ES-I3 (cell line): ENCODE measurements around the gene OFD1.

ENCODE experiments used
- H3K36me3 ChIP-seq: 2 replicates; pipeline ENCODE4 v1.6.1; 2013; ENCODE audit warnings: mild to moderate bottlenecking, low read length, control low read depth, moderate library complexity; ENCODE audit not compliant: insufficient read depth
- H3K4me1 ChIP-seq: 2 replicates; pipeline ENCODE4 v1.6.1; 2013; ENCODE audit warnings: mild to moderate bottlenecking, control low read depth, low read length; ENCODE audit not compliant: insufficient read depth
- H3K9ac ChIP-seq: 2 replicates; pipeline ENCODE4 v1.6.1; 2013; ENCODE audit warnings: low read depth, mild to moderate bottlenecking, low read length, moderate library complexity
- H3K9me3 ChIP-seq: 2 replicates; pipeline ENCODE4 v1.6.1; 2013; ENCODE audit warnings: mild to moderate bottlenecking, low read length, moderate library complexity; ENCODE audit not compliant: control insufficient read depth, insufficient read depth

The OFD1 gene

DNA sequence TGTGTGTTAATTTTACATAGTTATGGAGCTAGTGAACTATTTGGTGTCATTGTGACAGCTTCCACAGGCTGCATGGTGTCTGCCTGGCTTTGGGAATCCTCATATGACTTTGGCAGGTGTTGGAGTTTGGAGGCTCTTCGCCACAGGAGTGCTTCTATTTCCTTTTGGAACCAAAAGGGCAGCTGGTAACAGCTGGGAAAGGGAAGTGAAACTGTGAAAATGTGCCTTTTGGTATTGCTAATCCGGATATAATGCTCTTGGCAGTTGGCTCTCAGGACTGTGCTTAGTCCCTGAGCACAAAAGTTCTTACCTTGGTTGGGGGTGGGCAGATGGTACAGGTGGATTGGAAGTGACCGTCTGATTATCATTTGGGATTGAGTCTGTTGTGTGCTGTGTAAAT, 18.1 kb downstream of the OFD1 start:
- Histone ChIP-seq H3K4me1 (0 out of 2 replicates have a peak, but pooled peaks cover 5% of the 10 kb centered on the region), H3K9ac (no peak overlapping the region), H3K36me3 (peaks cover 6% of the 10 kb centered on the region; the same call in 1 of the 2 replicates), H3K9me3 (no peaks in the 10 kb centered on the region)

DNA sequence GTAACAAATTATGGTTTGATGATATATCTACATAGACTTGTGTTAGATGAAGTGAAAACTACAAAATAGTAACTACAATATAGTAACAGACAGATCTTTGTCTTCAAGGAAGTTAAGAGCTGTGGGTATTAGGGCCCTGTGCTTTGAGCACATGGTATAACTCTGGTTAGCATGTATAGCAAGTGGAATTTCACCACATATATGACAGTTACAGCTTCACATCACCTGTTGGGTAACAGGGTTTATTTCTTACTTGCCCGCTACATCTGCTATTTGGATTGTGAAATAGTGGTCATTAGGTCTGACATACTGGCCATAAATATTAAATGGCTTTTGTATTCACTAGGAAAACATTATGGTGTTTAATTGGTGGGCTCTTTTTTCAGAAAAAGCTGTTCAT, 20.2 kb downstream of the OFD1 start:
- Histone ChIP-seq H3K36me3 (peaks cover 12% of the 10 kb centered on the region), H3K9ac (no peak overlapping the region), H3K4me1 (0 out of 2 replicates have a peak, but pooled peaks cover 5% of the 10 kb centered on the region), H3K9me3 (no peaks in the 10 kb centered on the region)

DNA sequence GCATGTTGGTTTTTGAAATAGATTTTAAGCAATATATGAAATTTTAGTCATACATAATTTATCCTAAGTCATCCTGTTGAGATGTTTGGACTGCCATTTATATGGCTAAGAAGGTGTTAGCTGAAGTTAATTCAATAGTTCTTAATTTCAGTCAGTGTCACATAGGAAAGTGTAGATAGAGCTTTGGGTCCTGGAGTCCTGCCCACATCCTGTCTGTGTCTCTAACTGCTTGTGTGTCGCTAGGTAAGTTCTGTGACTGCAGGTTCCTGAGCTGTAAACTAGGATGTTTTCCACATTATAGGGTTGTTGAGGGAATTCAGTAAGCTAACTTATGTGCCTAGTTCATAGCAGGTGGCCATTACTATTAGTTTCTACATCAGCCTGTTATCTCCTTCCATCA, 20.7 kb downstream of the OFD1 start:
- no peak overlapping the region for H3K9ac ChIP-seq
- H3K4me1 ChIP-seq: 0 out of 2 replicates have a peak, but pooled peaks cover 7% of the 10 kb centered on the region
- peaks cover 12% of the 10 kb centered on the region for H3K36me3 ChIP-seq
- no peaks in the 10 kb centered on the region for H3K9me3 ChIP-seq

DNA sequence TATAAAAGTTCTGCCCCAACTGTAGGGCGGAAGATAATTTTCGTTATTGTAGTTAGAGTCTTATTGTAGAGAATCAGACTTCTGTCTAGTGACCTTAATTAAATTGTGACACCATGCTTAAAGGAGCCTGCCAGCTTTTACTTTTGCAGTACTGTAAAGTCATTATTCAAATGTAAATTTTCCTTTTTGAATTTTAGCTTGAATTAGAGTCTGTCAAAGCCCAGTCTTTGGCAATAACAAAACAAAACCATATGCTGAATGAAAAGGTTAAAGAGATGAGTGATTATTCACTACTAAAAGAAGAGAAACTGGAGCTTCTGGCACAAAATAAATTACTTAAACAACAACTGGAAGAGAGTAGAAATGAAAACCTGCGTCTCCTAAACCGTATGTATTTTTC, 21.8 kb downstream of the OFD1 start:
- peaks cover 17% of the 10 kb centered on the region for H3K4me1 ChIP-seq
- peaks cover 12% of the 10 kb centered on the region for H3K36me3 ChIP-seq
- no peaks in the 10 kb centered on the region for H3K9me3 ChIP-seq
- H3K9ac ChIP-seq: no peak overlapping the region

DNA sequence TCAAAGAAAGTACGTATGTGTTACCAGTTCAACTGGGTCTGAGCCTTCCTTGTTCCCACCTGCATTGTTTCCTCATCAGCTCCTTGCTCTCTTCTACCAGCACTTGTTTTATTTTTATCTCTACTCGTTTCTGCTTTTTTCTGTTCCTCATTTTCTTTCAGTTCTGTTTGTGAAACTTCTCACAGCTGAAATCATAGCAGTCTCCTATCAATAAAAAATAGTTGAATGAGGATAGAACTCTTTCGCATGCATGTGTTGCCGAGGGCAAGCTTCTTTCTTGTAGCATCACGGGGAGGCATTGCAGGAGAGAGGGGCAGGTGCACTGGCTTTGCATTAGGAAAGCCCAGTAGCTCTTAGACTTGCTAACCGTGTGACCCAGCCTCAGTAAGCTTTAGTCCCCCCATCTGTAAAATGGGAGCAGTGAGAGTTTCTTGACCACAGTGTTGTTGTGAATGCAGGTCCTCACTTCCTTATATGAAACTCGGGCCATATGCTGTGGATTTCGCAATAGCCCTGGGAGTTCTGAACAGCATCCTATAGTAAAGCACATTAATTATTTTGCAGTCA, 24.7 kb downstream of the OFD1 start:
- peaks cover 10% of the 10 kb centered on the region for H3K36me3 ChIP-seq
- H3K4me1 ChIP-seq: peaks cover 33% of the 10 kb centered on the region
- no peak overlapping the region for H3K9ac ChIP-seq
- H3K9me3 ChIP-seq: no peaks in the 10 kb centered on the region

DNA sequence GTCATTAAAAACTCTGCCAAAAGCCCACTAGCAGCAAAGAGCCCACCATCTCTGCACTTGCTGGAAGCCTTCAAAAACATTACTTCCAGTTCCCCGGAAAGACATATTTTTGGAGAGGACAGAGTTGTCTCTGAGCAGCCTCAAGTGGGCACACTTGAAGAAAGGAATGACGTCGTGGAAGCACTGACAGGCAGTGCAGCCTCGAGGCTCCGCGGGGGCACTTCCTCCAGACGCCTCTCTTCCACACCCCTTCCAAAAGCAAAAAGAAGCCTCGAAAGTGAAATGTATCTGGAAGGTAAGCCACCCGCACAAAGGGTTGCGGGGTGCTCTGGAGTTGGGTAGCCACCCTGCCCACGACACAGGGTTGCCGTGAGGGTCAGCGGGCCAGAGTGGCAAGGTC, 25.9 kb downstream of the OFD1 start:
- no peak overlapping the region for H3K9ac ChIP-seq
- H3K4me1 ChIP-seq: peaks cover 40% of the 10 kb centered on the region
- H3K9me3 ChIP-seq: no peaks in the 10 kb centered on the region
- peaks cover 10% of the 10 kb centered on the region for H3K36me3 ChIP-seq

DNA sequence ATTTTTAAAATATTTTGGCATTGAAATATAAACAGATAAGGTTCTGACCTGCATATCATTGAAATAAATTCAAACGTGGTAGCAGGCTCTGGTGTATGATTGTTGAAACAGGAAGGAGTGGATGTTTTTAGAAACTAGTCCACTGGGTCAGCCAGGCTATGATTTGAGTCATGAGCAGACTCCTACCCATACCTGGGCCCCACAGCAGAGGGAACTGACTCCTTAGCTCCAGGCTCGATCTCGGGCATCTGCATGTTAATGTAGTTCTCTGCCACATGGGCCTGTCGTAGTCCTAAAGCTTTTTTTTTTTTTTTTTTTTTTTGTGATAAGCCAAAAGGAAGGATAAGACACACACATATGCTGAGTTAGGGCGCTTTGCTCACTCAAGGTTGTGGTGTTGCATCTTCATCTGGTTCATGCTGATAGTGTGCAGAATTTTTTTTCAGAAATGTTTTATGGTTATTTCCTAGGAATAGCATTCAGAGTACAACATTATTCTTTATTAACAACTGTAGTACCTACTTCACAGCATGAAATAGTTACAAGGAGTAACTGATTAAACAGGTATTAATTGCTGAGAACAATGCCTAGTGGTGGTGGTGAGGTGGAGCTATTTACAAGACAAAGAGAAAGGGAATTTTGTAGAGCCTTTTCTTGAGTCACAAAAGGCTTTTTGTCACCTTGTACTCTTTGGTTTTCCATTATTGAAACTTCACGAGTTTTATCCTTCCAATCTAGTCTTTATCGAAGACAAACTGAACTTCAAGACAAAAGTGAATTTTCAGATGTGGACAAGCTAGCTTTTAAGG, 27.3 kb downstream of the OFD1 start:
- Histone ChIP-seq H3K9ac (no peak overlapping the region; the same call in 1 of the 2 replicates), H3K36me3 (peaks cover 12% of the 10 kb centered on the region), H3K4me1 (peaks cover 38% of the 10 kb centered on the region), H3K9me3 (no peaks in the 10 kb centered on the region)

DNA sequence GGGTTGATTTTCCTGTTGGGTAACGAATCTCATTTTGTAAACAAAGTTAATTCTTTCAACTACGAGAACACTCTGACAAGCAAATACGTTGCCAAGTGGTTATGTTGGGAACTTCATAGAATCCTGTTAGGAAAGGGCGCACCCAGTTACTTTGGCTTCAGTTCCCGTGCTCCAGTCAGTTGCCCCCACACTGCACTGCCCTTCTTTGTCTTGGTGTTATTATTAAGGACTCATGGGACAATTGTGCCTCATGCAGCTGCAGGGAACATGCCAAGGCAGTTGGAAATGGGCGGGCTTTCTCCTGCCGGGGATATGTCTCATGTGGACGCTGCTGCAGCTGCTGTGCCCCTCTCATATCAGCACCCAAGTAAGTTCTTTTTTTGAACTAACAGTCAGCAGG, 28.9 kb downstream of the OFD1 start:
- H3K4me1 ChIP-seq: peaks cover 34% of the 10 kb centered on the region
- H3K9me3 ChIP-seq: no peaks in the 10 kb centered on the region
- H3K9ac ChIP-seq: no peak overlapping the region
- H3K36me3 ChIP-seq: peaks cover 9% of the 10 kb centered on the region

DNA sequence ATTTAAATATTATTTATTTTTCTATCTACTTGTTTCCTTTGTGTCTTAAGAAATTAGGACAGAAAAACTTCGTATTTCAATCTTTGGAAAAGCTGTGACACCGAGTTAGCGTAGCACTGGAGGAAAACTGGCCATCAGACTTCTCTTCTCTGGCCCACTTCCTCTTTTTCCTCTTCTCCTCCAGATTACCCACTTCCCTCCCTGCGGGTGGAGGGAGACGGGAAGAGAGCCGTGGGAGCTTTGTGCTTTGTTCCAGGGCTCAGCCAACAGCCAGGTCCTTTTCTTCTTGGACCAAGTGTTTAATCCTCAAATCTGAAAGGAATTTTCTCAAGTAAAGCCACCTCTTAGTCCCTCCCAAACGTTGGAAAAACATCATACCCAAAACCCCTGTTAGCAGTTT, 29.7 kb downstream of the OFD1 start:
- Histone ChIP-seq H3K9ac (no peak overlapping the region), H3K4me1 (peaks cover 34% of the 10 kb centered on the region), H3K36me3 (peaks cover 4% of the 10 kb centered on the region)

DNA sequence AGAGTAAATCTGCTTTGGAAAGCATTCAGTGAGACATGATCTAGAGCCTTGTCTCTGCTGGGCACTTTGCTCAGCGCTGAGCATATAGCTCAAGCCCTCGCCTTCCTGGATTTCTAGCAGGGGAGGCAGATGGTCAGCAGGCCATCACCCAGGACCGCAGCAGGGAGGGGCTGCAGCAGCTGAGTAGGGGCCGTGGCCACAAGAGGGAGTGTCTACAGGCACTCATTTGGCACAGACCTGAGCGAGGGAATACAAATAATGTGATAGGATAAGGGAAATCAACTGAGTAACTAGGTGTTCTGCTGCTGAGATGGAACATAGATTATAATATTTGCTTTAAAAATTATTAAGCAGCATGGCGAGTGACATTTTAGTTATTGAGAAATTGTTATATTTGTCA, 30.2 kb downstream of the OFD1 start:
- peaks cover 7% of the 10 kb centered on the region for H3K36me3 ChIP-seq
- peaks cover 34% of the 10 kb centered on the region for H3K4me1 ChIP-seq
- H3K9me3 ChIP-seq: no peaks in the 10 kb centered on the region
- no peak overlapping the region for H3K9ac ChIP-seq

More for the DNA sequence above, 29.7 kb downstream of the OFD1 start:
- H3K9me3 ChIP-seq: no peaks in the 10 kb centered on the region

DNA sequence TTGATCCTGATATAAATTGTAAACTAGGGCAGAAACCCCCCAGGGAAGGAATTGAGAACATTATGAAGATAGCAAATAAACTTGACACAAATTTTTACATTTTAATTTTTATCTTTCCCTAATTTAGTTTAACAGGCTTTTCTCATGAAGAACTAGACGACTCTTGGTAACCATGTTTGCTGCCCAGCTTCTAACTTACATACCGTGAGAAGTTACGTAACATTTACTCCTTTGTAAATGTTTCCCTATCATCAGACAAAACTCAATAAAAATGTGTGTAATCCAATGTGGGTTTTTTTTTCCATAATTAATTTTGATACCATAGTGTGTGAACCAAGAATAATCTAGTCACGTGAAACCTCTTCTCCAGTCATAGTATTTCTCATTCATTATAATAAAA, 34.4 kb downstream of the OFD1 start:
- Histone ChIP-seq H3K4me1 (peaks cover 7% of the 10 kb centered on the region), H3K9me3 (no peaks in the 10 kb centered on the region), H3K9ac (no peak overlapping the region), H3K36me3 (peaks cover 8% of the 10 kb centered on the region)

DNA sequence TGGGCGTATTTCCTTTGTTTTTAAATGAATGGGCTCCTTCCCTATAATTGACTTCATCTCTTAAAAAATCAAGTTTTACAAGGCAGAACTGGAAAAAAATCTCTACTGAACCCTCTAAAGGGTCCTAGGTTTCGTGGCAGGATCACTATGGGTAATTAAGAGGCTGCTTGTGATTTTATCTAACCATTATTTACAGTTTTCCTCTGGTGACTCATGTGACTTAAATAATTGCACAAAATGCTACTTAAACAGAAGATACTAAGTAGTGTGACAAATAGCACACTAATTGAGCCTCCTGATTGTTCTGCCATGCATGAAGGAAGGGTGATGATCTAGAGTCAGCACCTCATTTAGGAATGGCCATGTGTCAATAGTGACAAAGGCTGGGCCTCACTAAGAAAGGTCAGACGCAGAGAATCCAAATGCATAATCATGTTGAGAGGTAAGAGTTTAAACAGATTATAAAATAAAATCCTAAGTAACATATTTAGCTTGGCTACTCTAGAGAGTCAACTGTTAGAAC, 35.5 kb downstream of the OFD1 start:
- Histone ChIP-seq H3K36me3 (peaks cover 8% of the 10 kb centered on the region), H3K4me1 (no peaks in the 10 kb centered on the region), H3K9me3 (no peaks in the 10 kb centered on the region)

DNA sequence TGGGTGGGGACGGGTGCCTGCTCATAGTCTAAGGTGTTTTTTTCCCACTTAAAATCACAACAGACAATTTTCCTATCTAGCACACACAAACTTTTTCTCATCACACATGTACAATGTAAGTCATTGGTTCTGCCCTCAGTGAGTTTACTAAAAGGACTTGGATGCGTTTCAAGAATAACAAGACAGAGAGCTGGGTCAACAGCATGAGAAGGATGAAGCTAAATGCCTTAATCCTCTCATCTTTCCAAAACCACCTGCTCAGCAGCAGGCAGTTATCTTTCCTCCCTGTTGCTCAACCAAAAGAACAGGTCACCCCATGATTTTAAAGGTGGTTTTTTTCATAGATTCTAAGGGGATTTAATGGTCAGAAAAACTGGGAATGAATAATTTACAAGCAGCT, 40.1 kb downstream of the OFD1 start:
- H3K9ac ChIP-seq: no peak overlapping the region
- H3K4me1 ChIP-seq: peaks cover 4% of the 10 kb centered on the region; the same call in 1 of the 2 replicates
- peaks cover 1% of the 10 kb centered on the region; the same call in 1 of the 2 replicates for H3K36me3 ChIP-seq
- H3K9me3 ChIP-seq: no peaks in the 10 kb centered on the region

More for the DNA sequence above, 35.5 kb downstream of the OFD1 start:
- no peak overlapping the region for H3K9ac ChIP-seq

DNA sequence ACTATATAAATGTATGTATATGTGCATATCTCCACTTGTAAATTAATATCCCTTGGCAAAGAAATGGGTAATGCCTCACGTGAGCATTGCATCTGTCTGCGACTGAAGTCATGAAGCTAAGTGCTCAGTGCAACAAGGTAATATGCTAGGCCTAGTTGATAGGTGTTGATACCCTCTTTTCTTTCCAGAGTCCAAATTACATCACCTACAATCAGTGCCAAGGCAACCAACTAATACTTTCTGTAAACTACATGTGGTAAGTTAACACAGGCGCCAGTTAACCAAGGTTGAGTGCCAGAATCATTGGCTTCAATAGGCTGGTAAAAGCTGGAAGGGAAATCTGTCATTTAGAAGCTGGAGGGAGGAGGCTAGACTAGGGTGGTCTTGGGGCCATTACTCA, 41.3 kb downstream of the OFD1 start:
- Histone ChIP-seq H3K4me1 (peaks cover 8% of the 10 kb centered on the region; the same call in 1 of the 2 replicates), H3K9ac (no peak overlapping the region), H3K36me3 (no peaks in the 10 kb centered on the region), H3K9me3 (no peaks in the 10 kb centered on the region)

DNA sequence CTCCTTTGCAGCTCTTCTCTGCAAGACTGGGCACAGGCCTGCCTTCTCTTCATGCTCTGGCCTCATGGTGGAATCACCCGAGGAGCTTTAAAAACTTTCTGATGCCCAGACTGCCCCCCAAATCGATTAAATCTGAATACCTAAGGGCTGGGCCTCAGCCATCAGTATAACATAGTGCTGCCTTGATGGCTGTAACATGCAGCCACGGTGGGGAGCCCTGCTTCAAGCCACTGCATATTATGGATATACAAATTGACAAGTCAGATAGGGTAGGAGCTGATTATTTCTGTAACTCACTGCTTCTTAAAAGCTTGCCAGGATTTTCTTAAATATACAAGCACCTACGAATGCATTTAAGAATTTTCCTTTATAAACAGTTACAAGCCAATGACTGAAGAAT, 41.8 kb downstream of the OFD1 start:
- Histone ChIP-seq H3K36me3 (no peaks in the 10 kb centered on the region), H3K9ac (no peak overlapping the region), H3K4me1 (peaks cover 11% of the 10 kb centered on the region; the same call in 1 of the 2 replicates), H3K9me3 (no peaks in the 10 kb centered on the region)
